ENCODE results near the gene SWT1.

DNA sequence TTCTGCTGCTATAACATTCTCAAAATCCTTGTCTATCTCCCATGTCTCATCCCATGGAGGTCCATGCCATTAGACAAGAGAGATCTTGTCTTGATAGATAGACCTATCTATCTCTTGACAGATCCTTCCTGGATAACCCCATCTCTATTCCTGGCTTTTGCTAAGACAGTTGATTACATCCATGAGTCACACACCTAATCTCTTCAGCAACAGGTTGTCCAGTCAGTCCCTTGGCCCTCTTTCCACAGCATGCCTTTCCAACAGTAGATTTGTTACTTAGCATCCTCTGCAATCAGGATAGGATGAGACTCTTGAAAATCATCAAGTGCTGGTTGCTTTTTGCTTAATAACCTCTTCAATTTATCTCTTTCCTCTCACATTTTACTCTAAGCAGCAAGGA, 46.8 kb upstream of the SWT1 start:
- no peak for TF ChIP-seq IRF2 (CRISPR knock-in tag; IDR thresholded peaks at IDR 0.05)
- TF ChIP-seq MYC (IDR thresholded peaks at IDR 0.05; ENCODE audit: low read depth, low read length), result no peak
- no peak for TF ChIP-seq MYC (CRISPR knock-in tag; IDR thresholded peaks at IDR 0.05; ENCODE audit: borderline replicate concordance, low read depth)
- TF ChIP-seq CREM (IDR thresholded peaks at IDR 0.05; ENCODE audit: low read depth), result no peak
- no peak for TF ChIP-seq TCF3 (CRISPR knock-in tag; IDR thresholded peaks at IDR 0.05)
- no peak for TF ChIP-seq PRPF4 (IDR thresholded peaks at IDR 0.05; ENCODE audit: insufficient read depth, low read depth, low read length, poor library complexity, severe bottlenecking)
- TF ChIP-seq POLR2AphosphoS5 (IDR thresholded peaks at IDR 0.05; ENCODE audit: control insufficient read depth, insufficient read depth, low read depth, low read length), result no peak
- TF ChIP-seq KLF16 (IDR thresholded peaks at IDR 0.05), result no peak
- TF ChIP-seq U2AF1 (optimal IDR thresholded peaks at IDR 0.05; ENCODE audit: low read depth, low read length), result no peak
- TF ChIP-seq, protein P1, sequence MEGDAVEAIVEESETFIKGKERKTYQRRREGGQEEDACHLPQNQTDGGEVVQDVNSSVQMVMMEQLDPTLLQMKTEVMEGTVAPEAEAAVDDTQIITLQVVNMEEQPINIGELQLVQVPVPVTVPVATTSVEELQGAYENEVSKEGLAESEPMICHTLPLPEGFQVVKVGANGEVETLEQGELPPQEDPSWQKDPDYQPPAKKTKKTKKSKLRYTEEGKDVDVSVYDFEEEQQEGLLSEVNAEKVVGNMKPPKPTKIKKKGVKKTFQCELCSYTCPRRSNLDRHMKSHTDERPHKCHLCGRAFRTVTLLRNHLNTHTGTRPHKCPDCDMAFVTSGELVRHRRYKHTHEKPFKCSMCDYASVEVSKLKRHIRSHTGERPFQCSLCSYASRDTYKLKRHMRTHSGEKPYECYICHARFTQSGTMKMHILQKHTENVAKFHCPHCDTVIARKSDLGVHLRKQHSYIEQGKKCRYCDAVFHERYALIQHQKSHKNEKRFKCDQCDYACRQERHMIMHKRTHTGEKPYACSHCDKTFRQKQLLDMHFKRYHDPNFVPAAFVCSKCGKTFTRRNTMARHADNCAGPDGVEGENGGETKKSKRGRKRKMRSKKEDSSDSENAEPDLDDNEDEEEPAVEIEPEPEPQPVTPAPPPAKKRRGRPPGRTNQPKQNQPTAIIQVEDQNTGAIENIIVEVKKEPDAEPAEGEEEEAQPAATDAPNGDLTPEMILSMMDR (IDR thresholded peaks at IDR 0.05 in 2 of 3, conservative IDR thresholded peaks at IDR 0.05 in 1 of 3; ENCODE audit: insufficient read depth in 2 of 3, low read depth in 1 of 3, low read length in 3 of 3), result no peak
- TF ChIP-seq, protein P2, sequence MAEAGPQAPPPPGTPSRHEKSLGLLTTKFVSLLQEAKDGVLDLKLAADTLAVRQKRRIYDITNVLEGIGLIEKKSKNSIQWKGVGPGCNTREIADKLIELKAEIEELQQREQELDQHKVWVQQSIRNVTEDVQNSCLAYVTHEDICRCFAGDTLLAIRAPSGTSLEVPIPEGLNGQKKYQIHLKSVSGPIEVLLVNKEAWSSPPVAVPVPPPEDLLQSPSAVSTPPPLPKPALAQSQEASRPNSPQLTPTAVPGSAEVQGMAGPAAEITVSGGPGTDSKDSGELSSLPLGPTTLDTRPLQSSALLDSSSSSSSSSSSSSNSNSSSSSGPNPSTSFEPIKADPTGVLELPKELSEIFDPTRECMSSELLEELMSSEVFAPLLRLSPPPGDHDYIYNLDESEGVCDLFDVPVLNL (CRISPR knock-in tag; IDR thresholded peaks at IDR 0.05; ENCODE audit: low read depth), result no peak
- no peak for TF ChIP-seq EZH2 (IDR thresholded peaks at IDR 0.05; ENCODE audit: borderline replicate concordance, low read depth, low read length)
